K562 (cell line): ENCODE data around the gene SCTR. TPM values are rescaled to one million over a fixed set of nuclear protein-coding genes. Genes with fewer than 3 reads are reported as not detected.
A peak's percentile ranks its signal among the peaks of the same experiment; 100 is the strongest.

Source experiments
- ATAC-seq: fragments of 200-7000 bp; cut with Tn5 transposase; 3 replicates; pipeline ENCODE4 v1.9.1; 2020; ENCODE audit warnings: moderate library complexity
- BruUV-seq: library from RNA; stranded (reverse); fragments of 400-500 nt; replicated peaks from 2 replicates; lab custom pipeline; 2021; lab: Mats Ljungman, UMichigan
- CTCF ChIA-PET: fragments of 300-600 bp; formaldehyde crosslinking; extraction: SDS; loops from one replicate; lab custom pipeline; 2021; ENCODE audit warnings: low intra/inter-chr PET ratio; lab: Yijun Ruan, JAX
- POLR2A ChIA-PET: fragments of 300-600, 350-650 bp; sonication (Branson Sonifier 250); formaldehyde crosslinking; extraction: SDS; loops from one replicate; lab custom pipeline; 2021; ENCODE audit warnings: antibody characterized with exemption, inconsistent platforms; lab: Yijun Ruan, JAX
- DNase-seq, 4 experiments: peaks; one replicate each; pipeline versions ENCODE4 v3.0.0 to v3.0.0-alpha.2; 2011 to 2018; ENCODE audit warnings: low spot score in 3 of 4, mixed read lengths in 3 of 4; ENCODE audit errors: extremely low read depth in 1 of 4
- FAIRE-seq: peaks from 2 replicates; lab custom pipeline; 2011; peaks lifted over from hg19 to GRCh38; lab: Jason Lieb, UNC
- H2AFZ ChIP-seq: 2 replicates; pipeline ENCODE4 v1.6.0; 2011; ENCODE audit warnings: low read depth, low read length, control low read depth, inconsistent platforms
- H3K27ac ChIP-seq: fragments of 200-600 bp; 3 replicates; pipeline ENCODE4 v1.8.0; 2011; ENCODE audit warnings: low read depth, mild to moderate bottlenecking, control low read depth, inconsistent platforms, low read length, moderate library complexity, mixed read lengths; ENCODE audit errors: extremely low read depth
- H3K27me3 ChIP-seq, 2 experiments: fragments of 300-600 bp in 1 of 2; 2 replicates in 1 of 2; 3 replicates in 1 of 2; pipeline versions ENCODE4 v1.6.0 to v1.8.0; 2011; ENCODE audit warnings: inconsistent platforms in 2 of 2, low read length in 2 of 2, mild to moderate bottlenecking in 1 of 2, mixed read lengths in 1 of 2, moderate library complexity in 1 of 2; ENCODE audit not compliant: control insufficient read depth in 2 of 2, insufficient read depth in 2 of 2
- H3K36me3 ChIP-seq: fragments of 300-600 bp; 3 replicates; pipeline ENCODE4 v1.8.0; 2011; ENCODE audit warnings: mild to moderate bottlenecking, low read length, inconsistent platforms; ENCODE audit not compliant: control insufficient read depth, insufficient read depth
- H3K4me1 ChIP-seq, 2 experiments: fragments of 200-600 bp in 1 of 2; replicated peaks in 1 of 2; 2 replicates in 1 of 2; 3 replicates in 1 of 2; pipeline versions ENCODE4 v1.5.1 to v1.8.0; 2011; ENCODE audit warnings: inconsistent platforms in 2 of 2, low read length in 2 of 2, mild to moderate bottlenecking in 1 of 2, mixed read lengths in 1 of 2, moderate library complexity in 1 of 2; ENCODE audit not compliant: control insufficient read depth in 2 of 2, insufficient read depth in 2 of 2
- H3K4me2 ChIP-seq: 2 replicates; pipeline ENCODE4 v1.6.1; 2011; ENCODE audit warnings: low read length, control low read depth, inconsistent platforms, mixed read lengths; ENCODE audit not compliant: insufficient read depth
- H3K4me3 ChIP-seq: fragments of 200-600 bp; sonication (generic), shearing (Covaris generic); 2 replicates; pipeline ENCODE4 v1.5.1; 2016; ENCODE audit warnings: control low read depth, inconsistent platforms
- H3K79me2 ChIP-seq: fragments of 200-600 bp; 3 replicates; pipeline ENCODE4 v1.8.0; 2011; ENCODE audit warnings: low read length, inconsistent platforms; ENCODE audit not compliant: control insufficient read depth, insufficient read depth
- H3K9ac ChIP-seq, 2 experiments: 2 replicates each; pipeline versions ENCODE4 v1.6.0 to v1.6.1; 2011; ENCODE audit warnings: low read depth in 2 of 2, low read length in 2 of 2, control low read depth in 1 of 2, inconsistent platforms in 1 of 2, mild to moderate bottlenecking in 1 of 2, mixed read lengths in 1 of 2; ENCODE audit not compliant: insufficient read depth in 1 of 2
- H3K9me1 ChIP-seq: one replicate; pipeline ENCODE4 v1.6.0; 2011; ENCODE audit warnings: inconsistent platforms, mild to moderate bottlenecking, low read length, moderate library complexity; ENCODE audit not compliant: control insufficient read depth, insufficient read depth
- H3K9me3 ChIP-seq: replicated peaks from 2 replicates; pipeline ENCODE4 v1.5.1; 2011; ENCODE audit warnings: low read depth, low read length, inconsistent platforms; ENCODE audit not compliant: control insufficient read depth, insufficient read depth
- H4K20me1 ChIP-seq: replicated peaks from 2 replicates; pipeline ENCODE4 v1.6.1; 2011; ENCODE audit warnings: low read length, inconsistent platforms, mixed read lengths; ENCODE audit not compliant: control insufficient read depth, insufficient read depth
- ASH1L ChIP-seq: fragments of 450-650 bp; IDR thresholded peaks from 2 replicates; pipeline ENCODE4 v1.6.1; 2018; ENCODE audit warnings: borderline replicate concordance, mild to moderate bottlenecking, low read depth; ENCODE audit not compliant: partially characterized antibody
- BRF1 ChIP-seq: IDR thresholded peaks from 3 replicates; pipeline ENCODE4 v1.6.1; 2011; ENCODE audit warnings: borderline replicate concordance, mild to moderate bottlenecking; ENCODE audit not compliant: insufficient read length; ENCODE audit errors: extremely low read depth
- CREB1 ChIP-seq, 2 experiments: sonication (generic) in 1 of 2; formaldehyde crosslinking in 1 of 2; IDR thresholded peaks; 2 replicates each; pipeline versions ENCODE4 v1.6.1 to v1.8.0; 2012 to 2022; ENCODE audit warnings: inconsistent platforms in 1 of 2, mild to moderate bottlenecking in 1 of 2, missing genetic modification reagents in 1 of 2, moderate library complexity in 1 of 2
- EGR1 ChIP-seq: fragments of 450-650 bp; conservative IDR thresholded peaks from 2 replicates; pipeline ENCODE4 v1.6.1; 2017; ENCODE audit warnings: mild to moderate bottlenecking
- FOXK2 ChIP-seq, 2 experiments: fragments of 450-650 bp; IDR thresholded peaks in 1 of 2; conservative IDR thresholded peaks in 1 of 2; 2 replicates each; pipeline ENCODE4 v1.6.1; 2016; ENCODE audit warnings: low read depth in 2 of 2, mild to moderate bottlenecking in 1 of 2
- JUND ChIP-seq, 2 experiments: IDR thresholded peaks; 2 replicates in 1 of 2; 3 replicates in 1 of 2; pipeline ENCODE4 v1.6.1; 2011; ENCODE audit warnings: borderline replicate concordance in 2 of 2, low read depth in 2 of 2, low read length in 2 of 2, improper control_type of control experiment in 1 of 2, missing biosample characterization in 1 of 2, missing genetic modification characterization in 1 of 2, missing genetic modification reagents in 1 of 2
- MXI1 ChIP-seq: IDR thresholded peaks from 2 replicates; pipeline ENCODE4 v1.6.1; 2011; ENCODE audit warnings: low read depth, mild to moderate bottlenecking, improper control_type of control experiment, low read length
- OTX1 ChIP-seq: fragments of 450-650 bp; formaldehyde crosslinking; IDR thresholded peaks from 2 replicates; pipeline ENCODE4 v1.4.0; 2022; ENCODE audit warnings: mild to moderate bottlenecking
- RHOXF2B ChIP-seq: fragments of 250-450 bp; sonication (Bioruptor Pico); conservative IDR thresholded peaks from 2 replicates; pipeline ENCODE4 v1.5.1; 2021
- SAP30 ChIP-seq: fragments of 200-600 bp; sonication (generic); IDR thresholded peaks from 2 replicates; pipeline ENCODE4 v1.6.1; 2012; ENCODE audit warnings: borderline replicate concordance, low read depth, mild to moderate bottlenecking, moderate library complexity, low read length, control low read depth, inconsistent platforms; ENCODE audit not compliant: insufficient read depth, poor library complexity, severe bottlenecking
- WHSC1 ChIP-seq: IDR thresholded peaks from one replicate; pipeline ENCODE4 v1.6.1; 2012; ENCODE audit warnings: low read length, control low read depth, inconsistent platforms
- WGBS: fragments of 100-300 bp; shearing (Covaris generic); methylation state at CpG from one replicate; pipeline ENCODE4 v1.1.6; 2016; ENCODE audit warnings: low coverage, mixed read lengths; ENCODE audit not compliant: insufficient coverage; ENCODE audit errors: missing lambda C conversion rate; 5-methylcytosine and 5-hydroxymethylcytosine counted together
- in situ Hi-C: fragments of 300-500 bp; cut with MboI; formaldehyde crosslinking; loops from 4 replicates; pipeline ENCODE4 v1.15.0; 2018; ENCODE audit warnings: inconsistent platforms, mixed read lengths
- intact Hi-C: fragments of 100-400 bp; cut with micrococcal nuclease; formaldehyde crosslinking; loops from 2 replicates; pipeline ENCODE4 v1.14.2; 2022
- polyA plus RNA-seq, 8 experiments: library from polyadenylated mRNA; depleted of rRNA in 4 of 8; stranded (reverse) in 5 of 8; unstranded in 3 of 8; fragments of >200 nt; fragmentation: Nextera tagmentation in 2 of 8; fragmentation: Illumina TruSeq in 1 of 8; extraction: Ambion mirVana in 2 of 8; extraction: Trizol in 1 of 8; gene quantifications; 2 replicates each; pipeline versions ENCODE4 v1.2.1 to v1.2.3, GENCODE V29; 2011 to 2014; ENCODE audit warnings: inconsistent platforms in 1 of 8, missing spikeins in 1 of 8
- total RNA-seq, 7 experiments: library from RNA; depleted of rRNA in 6 of 7; stranded (reverse); fragments of >200 nt in 6 of 7; fragmentation: Illumina TruSeq in 2 of 7; extraction: Trizol in 2 of 7; gene quantifications; 2 replicates each; pipeline versions ENCODE4 v1.2.1 to v1.2.3, GENCODE V29; 2011 to 2021; ENCODE audit warnings: low replicate concordance in 1 of 7
- TF ChIP-seq, protein P1 (sequence below), 2 experiments: fragments of 450-650 bp in 1 of 2; sonication (generic) in 1 of 2; formaldehyde crosslinking; conservative IDR thresholded peaks; 2 replicates each; pipeline versions ENCODE4 v1.4.0 to v1.8.1; 2020 to 2022; ENCODE audit warnings: mild to moderate bottlenecking in 1 of 2, missing genetic modification reagents in 1 of 2
- TF ChIP-seq, protein P2 (sequence below): fragments of 450-650 bp; formaldehyde crosslinking; IDR thresholded peaks from 2 replicates; pipeline ENCODE4 v1.4.0; 2020; ENCODE audit warnings: mild to moderate bottlenecking, moderate library complexity
- TF ChIP-seq, protein P3 (sequence below): fragments of 200-800 bp; sonication (Bioruptor generic); IDR thresholded peaks from 2 replicates; pipeline ENCODE4 v1.6.1; 2017; ENCODE audit warnings: missing genetic modification characterization, missing compliant biosample characterization

The SCTR gene
- total and polyA plus RNA-seq, 9 of the 15 experiments (the other 6 are each of a cell fraction or from before 2014, with no cell fraction given): not detected

DNA sequence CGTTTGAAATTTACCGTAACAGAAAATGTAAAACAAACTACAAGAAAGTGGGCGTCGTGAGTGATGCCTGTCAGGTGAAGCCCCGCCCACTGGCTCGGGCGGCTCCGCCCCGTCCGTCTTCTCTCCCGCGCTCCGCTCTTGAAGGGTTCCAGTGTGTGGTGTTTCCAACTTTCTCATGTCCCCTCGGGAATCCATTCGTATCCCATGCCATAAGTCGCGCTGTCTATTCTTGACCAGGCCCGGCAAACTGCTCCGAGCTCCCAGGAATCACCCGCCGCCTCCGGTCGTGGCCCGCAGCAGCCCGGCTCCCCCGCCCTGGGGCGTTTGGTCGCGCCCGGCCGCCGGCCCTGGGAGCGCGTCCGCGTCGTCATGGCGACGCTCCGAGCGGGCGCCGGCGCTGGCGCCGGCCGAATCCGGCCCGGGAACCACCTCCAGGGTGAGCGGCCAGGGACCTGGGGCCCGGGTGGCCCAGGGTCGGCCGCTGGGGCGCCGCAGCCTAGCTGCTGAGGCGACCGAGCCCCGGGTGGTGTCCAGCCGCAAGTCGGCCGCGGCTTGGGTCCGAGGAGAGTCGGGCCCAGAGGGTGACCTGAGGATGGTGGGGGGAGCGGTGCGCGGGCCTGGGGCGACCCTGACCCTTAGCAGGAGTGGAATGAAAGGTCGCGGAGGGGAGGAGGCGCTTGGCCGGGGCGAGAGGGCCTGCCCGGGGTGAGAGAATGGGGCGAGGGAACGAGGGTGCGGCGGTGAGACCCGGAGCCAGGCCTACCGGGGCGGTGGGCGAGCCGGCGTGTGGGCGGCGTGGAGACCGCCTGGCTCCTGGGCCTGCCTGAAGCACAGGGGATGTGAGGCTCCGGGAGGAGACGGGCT, 20.0 kb upstream of the SCTR start, which contains the start of gene CFAP221:
TSS of gene CFAP221 (plus strand) at position 375 of the 864 bp plus-strand sequence. CDS start 1,683 bp downstream, outside the sequence.
- CTCF ChIA-PET: no interaction called here
- H3K4me1 ChIP-seq: peaks cover 19 to 33% of the 10 kb centered on the region in 2 experiments
- 2% methylated on average over 45 of the region's 89 CpGs for WGBS
- intact Hi-C loops: no loop called here
- H3K9me3 ChIP-seq: no peaks in the 10 kb centered on the region
- peak within 1 kb of the TSS; percentile 88 for H3K27ac ChIP-seq
- peak within 1 kb of the TSS; percentile 59 for H3K4me3 ChIP-seq
- H3K9ac ChIP-seq: peak within 1 kb of the TSS; percentile 81 to 93
- H2AFZ ChIP-seq: peak within 1 kb of the TSS; percentile 100
- in situ Hi-C loops: no loop called here
- peak within 1 kb of the TSS; percentile 87 for H3K4me2 ChIP-seq
- no peaks in the 10 kb centered on the region for H3K79me2 ChIP-seq
- no peaks in the 10 kb centered on the region; a peak in 1 of 5 replicates for H3K27me3 ChIP-seq
- DNase-seq (peak; percentile 88 to 93 (median 92)), FAIRE-seq (peak; percentile 90), ATAC-seq (peak; percentile 95)
- no peaks in the 10 kb centered on the region for H3K9me1 ChIP-seq
- H4K20me1 ChIP-seq: 0 out of 2 replicates have a peak, but pooled peaks cover 3% of the 10 kb centered on the region
- H3K36me3 ChIP-seq: no peaks in the 10 kb centered on the region
- BruUV-seq: no TSS peak
- POLR2A ChIA-PET: interaction anchor here (0.6 kb wide), 1 partner anchor 483 kb away, joined by 3 read pairs; no protein-coding TSS in a partner anchor
- TF ChIP-seq RHOXF2B (CRISPR knock-in tag) (no peak), EGR1 (peak; percentile 77), SAP30 (peak; percentile 73), WHSC1 (no peak), FOXK2 (conservative IDR thresholded peaks at IDR 0.05 in 1 of 2, IDR thresholded peaks at IDR 0.05 in 1 of 2; ENCODE audit: low read depth in 2 of 2) (peak in 1 of 2 experiments; percentile 99; a peak in 2 of 4 replicates), OTX1 (CRISPR knock-in tag) (no peak), ASH1L (peak; percentile 80), CREB1 (IDR thresholded peaks at IDR 0.05) (no peak), CREB1 (CRISPR knock-in tag; IDR thresholded peaks at IDR 0.05) (peak; percentile 35; the same call in 1 of the 2 replicates), MXI1 (peak; percentile 74), BRF1 (no peak), JUND (IDR thresholded peaks at IDR 0.05; ENCODE audit: borderline replicate concordance, low read depth, low read length) (peak; percentile 95), JUND (tag; IDR thresholded peaks at IDR 0.05; ENCODE audit: borderline replicate concordance, low read depth, low read length) (no peak)
- TF ChIP-seq, protein P1, sequence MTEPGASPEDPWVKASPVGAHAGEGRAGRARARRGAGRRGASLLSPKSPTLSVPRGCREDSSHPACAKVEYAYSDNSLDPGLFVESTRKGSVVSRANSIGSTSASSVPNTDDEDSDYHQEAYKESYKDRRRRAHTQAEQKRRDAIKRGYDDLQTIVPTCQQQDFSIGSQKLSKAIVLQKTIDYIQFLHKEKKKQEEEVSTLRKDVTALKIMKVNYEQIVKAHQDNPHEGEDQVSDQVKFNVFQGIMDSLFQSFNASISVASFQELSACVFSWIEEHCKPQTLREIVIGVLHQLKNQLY (CRISPR knock-in tag; conservative IDR thresholded peaks at IDR 0.05): no peak
- TF ChIP-seq, protein P2, sequence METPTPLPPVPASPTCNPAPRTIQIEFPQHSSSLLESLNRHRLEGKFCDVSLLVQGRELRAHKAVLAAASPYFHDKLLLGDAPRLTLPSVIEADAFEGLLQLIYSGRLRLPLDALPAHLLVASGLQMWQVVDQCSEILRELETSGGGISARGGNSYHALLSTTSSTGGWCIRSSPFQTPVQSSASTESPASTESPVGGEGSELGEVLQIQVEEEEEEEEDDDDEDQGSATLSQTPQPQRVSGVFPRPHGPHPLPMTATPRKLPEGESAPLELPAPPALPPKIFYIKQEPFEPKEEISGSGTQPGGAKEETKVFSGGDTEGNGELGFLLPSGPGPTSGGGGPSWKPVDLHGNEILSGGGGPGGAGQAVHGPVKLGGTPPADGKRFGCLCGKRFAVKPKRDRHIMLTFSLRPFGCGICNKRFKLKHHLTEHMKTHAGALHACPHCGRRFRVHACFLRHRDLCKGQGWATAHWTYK (CRISPR knock-in tag): 0 out of 2 replicates have a peak, but pooled peaks have one; percentile 40
- TF ChIP-seq, protein P3, sequence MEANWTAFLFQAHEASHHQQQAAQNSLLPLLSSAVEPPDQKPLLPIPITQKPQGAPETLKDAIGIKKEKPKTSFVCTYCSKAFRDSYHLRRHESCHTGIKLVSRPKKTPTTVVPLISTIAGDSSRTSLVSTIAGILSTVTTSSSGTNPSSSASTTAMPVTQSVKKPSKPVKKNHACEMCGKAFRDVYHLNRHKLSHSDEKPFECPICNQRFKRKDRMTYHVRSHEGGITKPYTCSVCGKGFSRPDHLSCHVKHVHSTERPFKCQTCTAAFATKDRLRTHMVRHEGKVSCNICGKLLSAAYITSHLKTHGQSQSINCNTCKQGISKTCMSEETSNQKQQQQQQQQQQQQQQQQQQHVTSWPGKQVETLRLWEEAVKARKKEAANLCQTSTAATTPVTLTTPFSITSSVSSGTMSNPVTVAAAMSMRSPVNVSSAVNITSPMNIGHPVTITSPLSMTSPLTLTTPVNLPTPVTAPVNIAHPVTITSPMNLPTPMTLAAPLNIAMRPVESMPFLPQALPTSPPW (CRISPR knock-in tag): peak; percentile 36; the same call in 1 of the 2 replicates
